Stimulated activated CD4-positive, alpha-beta T cell treated with anti-CD3 and anti-CD28 coated beads, TNF-alpha, amount 100 ng/mL, for 1 hour (primary cell): ENCODE data around the gene CXCR2.
"Not testable (repeated sequence)": the region's sequence is repeated elsewhere in the genome, so short reads cannot be mapped to it uniquely, and the experiment has no call there.

Experiments
- DNase-seq, 3 donors: peaks; one replicate each; pipeline ENCODE4 v3.0.0-alpha.2; 2020; ENCODE audit warnings: low read depth in 3 of 3, low spot score in 1 of 3

CXCR2 gene

GRCh38 chr2:218129458-218130135, 3.8 kb downstream of the CXCR2 start:
- DNase-seq = no peak

- DNase-seq = no peak
These were observed 4.5 kb downstream of the CXCR2 start for GRCh38 chr2:218130377-218130776.

- no peak for DNase-seq
These were observed 5.0 kb downstream of the CXCR2 start for GRCh38 chr2:218130822-218131221.

- DNase-seq = no peak
These were observed 11.7 kb downstream of the CXCR2 start for GRCh38 chr2:218137514-218137913.

GRCh38 chr2:218138047-218138446, 12.2 kb downstream of the CXCR2 start:
- DNase-seq = no peak

GRCh38 chr2:218145124-218145523, 19.3 kb downstream of the CXCR2 start:
- DNase-seq = no peak

GRCh38 chr2:218146056-218146455, 20.2 kb downstream of the CXCR2 start:
- no peak for DNase-seq

- DNase-seq = no peak
These were observed 23.3 kb downstream of the CXCR2 start for GRCh38 chr2:218149098-218149497.

GRCh38 chr2:218149848-218150440, 24.1 kb downstream of the CXCR2 start:
- DNase-seq = no peak

GRCh38 chr2:218152172-218152571, 26.3 kb downstream of the CXCR2 start:
- DNase-seq = no peak

- DNase-seq = no peak
These were observed 26.9 kb downstream of the CXCR2 start for GRCh38 chr2:218152777-218153176.

GRCh38 chr2:218155953-218156479, 30.2 kb downstream of the CXCR2 start:
- no peak for DNase-seq

GRCh38 chr2:218161644-218162043, 35.8 kb downstream of the CXCR2 start:
- DNase-seq = no peak

GRCh38 chr2:218162814-218163213, 37.0 kb downstream of the CXCR2 start:
- DNase-seq = no peak

GRCh38 chr2:218166791-218167190, 41.0 kb downstream of the CXCR2 start, which contains the start of gene CXCR1:
TSS of gene CXCR1 (minus strand) at chr2:218166962. CDS start at chr2:218165211, 1,751 bp downstream.
- peak in 2 of 3 donors; percentile 8 to 12 for DNase-seq

- DNase-seq = no peak
These were observed 42.2 kb downstream of the CXCR2 start for GRCh38 chr2:218168016-218168415.

- peak; percentile 15 to 42 (median 38) for DNase-seq
These were observed 43.0 kb downstream of the CXCR2 start for GRCh38 chr2:218168635-218169462.

- no peak for DNase-seq
These were observed 44.1 kb downstream of the CXCR2 start for GRCh38 chr2:218169757-218170546.

GRCh38 chr2:218171744-218172143, 45.9 kb downstream of the CXCR2 start:
- DNase-seq = not testable (repeated sequence)

GRCh38 chr2:218172845-218173244, 47.0 kb downstream of the CXCR2 start:
- DNase-seq = no peak

- no peak for DNase-seq
These were observed 54.0 kb downstream of the CXCR2 start for GRCh38 chr2:218179782-218180181.
